HCT116 (cell line): ENCODE data around the gene PRCP. TPM values are rescaled to one million over a fixed set of nuclear protein-coding genes. Genes with fewer than 3 reads are reported as not detected.
A peak's percentile ranks its signal among the peaks of the same experiment; 100 is the strongest.

Experiments used
- ATAC-seq: fragments of 200-7000 bp; cut with Tn5 transposase; 2 replicates; pipeline ENCODE4 v1.9.1; 2020; ENCODE audit warnings: mild to moderate bottlenecking, moderate library complexity
- BruUV-seq: library from RNA; stranded (reverse); fragments of 400-500 nt; replicated peaks from 2 replicates; lab custom pipeline; 2021; lab: Mats Ljungman, UMichigan
- CTCF ChIA-PET: fragments of 300-600 bp; sonication (Branson Sonifier 250); formaldehyde crosslinking; loops from one replicate; lab custom pipeline; 2021; ENCODE audit warnings: antibody characterized with exemption; lab: Charles Lee
- POLR2A ChIA-PET: fragments of 300-600, 350-600 bp; sonication (Branson Sonifier 250); formaldehyde crosslinking; loops from one replicate; lab custom pipeline; 2021; ENCODE audit warnings: antibody characterized with exemption; lab: Charles Lee
- RAD21 ChIA-PET, 2 experiments: fragments of 300-600 bp; sonication (Branson Sonifier 250); formaldehyde crosslinking; loops; one replicate each; lab custom pipeline; 2023; ENCODE audit warnings: low total read pairs in 2 of 2; ENCODE audit not compliant: uncharacterized antibody in 2 of 2, unreplicated experiment in 2 of 2, low non-redundant PET in 1 of 2; lab: Charles Lee
- DNase-seq: peaks from one replicate; pipeline ENCODE4 v3.0.0-alpha.2; 2010; ENCODE audit warnings: low read depth, low spot score
- H2AFZ ChIP-seq: fragments of 200-600 bp; shearing (Covaris generic), sonication (generic); 2 replicates; pipeline ENCODE4 v1.6.1; 2017; ENCODE audit warnings: low read depth, mixed run types, mixed read lengths, antibody characterized with exemption, low read length; ENCODE audit not compliant: poor library complexity, severe bottlenecking
- H3K27ac ChIP-seq: 2 replicates; pipeline ENCODE4 v1.5.1; 2012; ENCODE audit warnings: low read depth, low read length
- H3K27me3 ChIP-seq: fragments of 200-600 bp; sonication (generic); 2 replicates; pipeline ENCODE4 v1.6.1; 2016; ENCODE audit warnings: mixed run types, low read length, mixed read lengths; ENCODE audit not compliant: insufficient read depth
- H3K36me3 ChIP-seq, 2 experiments: fragments of 200-500 bp in 1 of 2; fragments of 200-600 bp in 1 of 2; sonication (Bioruptor generic) in 1 of 2; sonication (generic) in 1 of 2; 2 replicates each; pipeline versions ENCODE4 v1.5.1 to v1.6.1; 2014 to 2016; ENCODE audit warnings: low read length in 2 of 2, inconsistent platforms in 1 of 2, mixed read lengths in 1 of 2, mixed run types in 1 of 2; ENCODE audit not compliant: insufficient read depth in 2 of 2, control insufficient read depth in 1 of 2
- H3K4me1 ChIP-seq, 2 experiments: fragments of 200-600 bp in 1 of 2; sonication (generic) in 1 of 2; 2 replicates each; pipeline versions ENCODE4 v1.5.1 to v1.6.1; 2012 to 2017; ENCODE audit warnings: low read length in 2 of 2, inconsistent platforms in 1 of 2, mild to moderate bottlenecking in 1 of 2, mixed read lengths in 1 of 2, mixed run types in 1 of 2, moderate library complexity in 1 of 2; ENCODE audit not compliant: insufficient read depth in 2 of 2, control insufficient read depth in 1 of 2
- H3K4me2 ChIP-seq: fragments of 200-600 bp; sonication (generic); 2 replicates; pipeline ENCODE4 v1.6.1; 2017; ENCODE audit warnings: mixed run types, low read length, mixed read lengths
- H3K4me3 ChIP-seq, 2 experiments: fragments of 200-600 bp in 1 of 2; sonication (generic) in 1 of 2; replicated peaks in 1 of 2; 2 replicates each; pipeline ENCODE4 v1.5.1; 2011 to 2016; ENCODE audit warnings: low read length in 2 of 2, control low read depth in 1 of 2, low read depth in 1 of 2, mild to moderate bottlenecking in 1 of 2, mixed read lengths in 1 of 2, mixed run types in 1 of 2
- H3K79me2 ChIP-seq: fragments of 200-600 bp; sonication (generic); 2 replicates; pipeline ENCODE4 v1.6.1; 2017; ENCODE audit warnings: mild to moderate bottlenecking, mixed run types, low read length, moderate library complexity, mixed read lengths; ENCODE audit not compliant: insufficient read depth
- H3K9ac ChIP-seq: fragments of 200-600 bp; sonication (generic); 2 replicates; pipeline ENCODE4 v1.6.1; 2016; ENCODE audit warnings: low read length, mixed read lengths
- H3K9me2 ChIP-seq: fragments of 200-600 bp; sonication (generic), shearing (Covaris generic); 2 replicates; pipeline ENCODE4 v1.6.1; 2017; ENCODE audit warnings: mixed run types, mild to moderate bottlenecking, moderate library complexity; ENCODE audit not compliant: insufficient read depth
- H3K9me3 ChIP-seq, 2 experiments: fragments of 200-500 bp in 1 of 2; fragments of 200-600 bp in 1 of 2; sonication (Bioruptor generic) in 1 of 2; sonication (generic) in 1 of 2; 2 replicates each; pipeline ENCODE4 v1.6.1; 2014 to 2017; ENCODE audit warnings: low read length in 2 of 2, mixed read lengths in 2 of 2, inconsistent platforms in 1 of 2, low read depth in 1 of 2, mild to moderate bottlenecking in 1 of 2, mixed run types in 1 of 2, moderate library complexity in 1 of 2; ENCODE audit not compliant: control insufficient read depth in 1 of 2, insufficient read depth in 1 of 2
- H4K20me1 ChIP-seq: fragments of 200-600 bp; sonication (generic), shearing (Covaris generic); 2 replicates; pipeline ENCODE4 v1.6.1; 2017; ENCODE audit warnings: mixed run types, mild to moderate bottlenecking, moderate library complexity; ENCODE audit not compliant: insufficient read depth
- ATF3 ChIP-seq: IDR thresholded peaks from 2 replicates; pipeline ENCODE4 v1.6.1; 2012
- CBX3 ChIP-seq: IDR thresholded peaks from 2 replicates; pipeline ENCODE4 v1.6.1; 2012; ENCODE audit warnings: low read depth
- CEBPB ChIP-seq: IDR thresholded peaks from 2 replicates; pipeline ENCODE4 v1.6.1; 2012; ENCODE audit warnings: low read depth
- ELF1 ChIP-seq: IDR thresholded peaks from 2 replicates; pipeline ENCODE4 v1.6.1; 2012; ENCODE audit warnings: low read depth, borderline replicate concordance
- EZH2 ChIP-seq: fragments of 200-600 bp; sonication (generic); IDR thresholded peaks from 2 replicates; pipeline ENCODE4 v1.6.1; 2017; ENCODE audit warnings: antibody characterized with exemption, mixed run types
- JUND ChIP-seq: IDR thresholded peaks from 2 replicates; pipeline ENCODE4 v1.6.1; 2012
- POLR2A ChIP-seq: IDR thresholded peaks from 2 replicates; pipeline ENCODE4 v1.7.0; 2011; ENCODE audit warnings: borderline replicate concordance; ENCODE audit not compliant: insufficient read depth, insufficient read length; ENCODE audit errors: extremely low read depth
- RAD21 ChIP-seq: IDR thresholded peaks from 2 replicates; pipeline ENCODE4 v1.6.1; 2012; ENCODE audit warnings: low read depth, mild to moderate bottlenecking
- REST ChIP-seq: IDR thresholded peaks from 2 replicates; pipeline ENCODE4 v1.6.1; 2012; ENCODE audit warnings: low read depth
- SP1 ChIP-seq: IDR thresholded peaks from 2 replicates; pipeline ENCODE4 v1.6.1; 2012; ENCODE audit warnings: low read depth
- SRF ChIP-seq: IDR thresholded peaks from 2 replicates; pipeline ENCODE4 v1.6.1; 2012; ENCODE audit warnings: low read depth
- TCF7L2 ChIP-seq: IDR thresholded peaks from 2 replicates; pipeline ENCODE4 v1.7.0; 2011; ENCODE audit warnings: borderline replicate concordance, inconsistent platforms; ENCODE audit not compliant: insufficient read depth, insufficient read length; ENCODE audit errors: extremely low read depth
- YY1 ChIP-seq: IDR thresholded peaks from 2 replicates; pipeline ENCODE4 v1.6.1; 2011; ENCODE audit warnings: low read length, low read depth, moderate library complexity, mild to moderate bottlenecking; ENCODE audit not compliant: insufficient replicate concordance; ENCODE audit errors: extremely low read depth
- ZFX ChIP-seq: fragments of 450-650 bp; IDR thresholded peaks from 2 replicates; pipeline ENCODE4 v1.6.1; 2017
- intact Hi-C: fragments of 100-400 bp; cut with micrococcal nuclease; formaldehyde crosslinking; loops from 2 replicates; pipeline ENCODE4 v1.10.0; 2022
- total RNA-seq: library from RNA; stranded (reverse); gene quantifications from one replicate; pipeline ENCODE4 v1.2.1, GENCODE V29; 2021; ENCODE audit not compliant: unreplicated experiment
- TF ChIP-seq, protein P1 (sequence below): IDR thresholded peaks from 2 replicates; pipeline ENCODE4 v1.6.1; 2012

PRCP gene
- total RNA-seq, 1 experiment from 2014 or later, result 50.0 TPM

- TF ChIP-seq, protein P1, sequence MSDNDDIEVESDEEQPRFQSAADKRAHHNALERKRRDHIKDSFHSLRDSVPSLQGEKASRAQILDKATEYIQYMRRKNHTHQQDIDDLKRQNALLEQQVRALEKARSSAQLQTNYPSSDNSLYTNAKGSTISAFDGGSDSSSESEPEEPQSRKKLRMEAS, result no peak
- no peak for TF ChIP-seq YY1
- no peak for TF ChIP-seq POLR2A
- TF ChIP-seq RAD21, result no peak
- no peak for TF ChIP-seq REST
- TF ChIP-seq TCF7L2, result no peak
These were observed 85.9 kb downstream of the PRCP start (continued) for GRCh38 chr11:82814379-82814778.

- Histone ChIP-seq H3K27me3 (peaks cover 67% of the 10 kb centered on the region), H3K79me2 (no peaks in the 10 kb centered on the region), H3K4me2 (no peak overlapping the region), H3K36me3 (no peaks in the 10 kb centered on the region), H3K4me1 (no peaks in the 10 kb centered on the region), H4K20me1 (no peaks in the 10 kb centered on the region; the same call in 1 of the 2 replicates), H3K9me2 (no peaks in the 10 kb centered on the region), H2AFZ (no peak overlapping the region), H3K4me3 (no peak overlapping the region), H3K9me3 (no peaks in the 10 kb centered on the region), H3K9ac (no peak overlapping the region), H3K27ac (no peak overlapping the region)
- ChIA-PET POLR2A (no interaction called here), RAD21 (no interaction called here), CTCF (no interaction called here)
- no TSS peak for BruUV-seq
- peak; percentile 30; the same call in 1 of the 2 replicates for ATAC-seq
- DNase-seq, result no peak
- intact Hi-C loops, result no loop called here
- TF ChIP-seq, protein P1, result no peak
- TF ChIP-seq ZFX (no peak), YY1 (no peak), JUND (no peak), EZH2 (no peak), SP1 (no peak), REST (no peak), CBX3 (no peak), RAD21 (no peak), POLR2A (no peak), ATF3 (no peak), CEBPB (no peak), ELF1 (no peak), SRF (no peak)
These were observed 88.9 kb downstream of the PRCP start for GRCh38 chr11:82811369-82811768.
